Keratinocyte (primary cell): ENCODE measurements around the gene EPAS1. TPM values are rescaled to one million over a fixed set of nuclear protein-coding genes. Genes with fewer than 3 reads are reported as not detected.

Experiments
- DNase-seq: peaks from one replicate; pipeline ENCODE4 v3.0.0-alpha.2; 2011; ENCODE audit warnings: low read depth, missing footprints, low spot score
- FAIRE-seq: peaks from 2 replicates; lab custom pipeline; 2011; peaks lifted over from hg19 to GRCh38; lab: Jason Lieb, UNC
- H2AFZ ChIP-seq: 2 replicates; pipeline ENCODE4 v1.6.0; 2012; ENCODE audit warnings: low read length, control low read depth, inconsistent platforms; ENCODE audit not compliant: control insufficient read depth
- H3K27ac ChIP-seq: 2 replicates; pipeline ENCODE4 v1.5.1; 2011; ENCODE audit warnings: low read length; ENCODE audit not compliant: control insufficient read depth, insufficient read depth
- H3K27me3 ChIP-seq: 3 replicates; pipeline ENCODE4 v1.6.0; 2011; ENCODE audit warnings: low read length; ENCODE audit not compliant: control insufficient read depth, insufficient read depth; ENCODE audit errors: extremely low read depth
- H3K36me3 ChIP-seq, 2 experiments: 2 replicates in 1 of 2; 3 replicates in 1 of 2; pipeline ENCODE4 v1.5.1; 2011; ENCODE audit warnings: low read length in 2 of 2, mild to moderate bottlenecking in 1 of 2; ENCODE audit not compliant: control insufficient read depth in 2 of 2, insufficient read depth in 2 of 2; ENCODE audit errors: extremely low read depth in 1 of 2
- H3K4me1 ChIP-seq: 3 replicates; pipeline ENCODE4 v1.5.1; 2011; ENCODE audit warnings: low read length; ENCODE audit not compliant: control insufficient read depth, insufficient read depth; ENCODE audit errors: extremely low read depth
- H3K4me2 ChIP-seq: 3 replicates; pipeline ENCODE4 v1.6.0; 2011; ENCODE audit warnings: low read depth, low read length; ENCODE audit not compliant: control insufficient read depth, insufficient read depth; ENCODE audit errors: extremely low read depth
- H3K4me3 ChIP-seq, 3 experiments: fragments of 200-600 bp in 1 of 3; sonication (generic) in 1 of 3; 2 replicates in 2 of 3; 3 replicates in 1 of 3; pipeline ENCODE4 v1.5.1; 2011 to 2016; ENCODE audit warnings: low read length in 3 of 3, mild to moderate bottlenecking in 3 of 3, control low read depth in 2 of 3, inconsistent platforms in 1 of 3, low read depth in 1 of 3, mixed read lengths in 1 of 3, mixed run types in 1 of 3, moderate library complexity in 1 of 3; ENCODE audit not compliant: control insufficient read depth in 2 of 3, insufficient read depth in 2 of 3; ENCODE audit errors: extremely low read depth in 1 of 3
- H3K79me2 ChIP-seq: 2 replicates; pipeline ENCODE4 v1.6.0; 2012; ENCODE audit warnings: low read length; ENCODE audit not compliant: control insufficient read depth, insufficient read depth
- H3K9ac ChIP-seq: 3 replicates; pipeline ENCODE4 v1.6.0; 2011; ENCODE audit warnings: low read length; ENCODE audit not compliant: control insufficient read depth, insufficient read depth; ENCODE audit errors: extremely low read depth
- H3K9me1 ChIP-seq: 3 replicates; pipeline ENCODE4 v1.6.0; 2011; ENCODE audit warnings: low read length; ENCODE audit not compliant: control insufficient read depth, insufficient read depth; ENCODE audit errors: extremely low read depth
- H3K9me3 ChIP-seq: 2 replicates; pipeline ENCODE4 v1.5.1; 2012; ENCODE audit warnings: low read depth, low read length; ENCODE audit not compliant: control insufficient read depth
- H4K20me1 ChIP-seq: 3 replicates; pipeline ENCODE4 v1.6.0; 2011; ENCODE audit warnings: low read length; ENCODE audit not compliant: control insufficient read depth, insufficient read depth; ENCODE audit errors: extremely low read depth
- CTCF ChIP-seq, 3 experiments: IDR thresholded peaks in 1 of 3; conservative IDR thresholded peaks in 1 of 3; optimal IDR thresholded peaks in 1 of 3; 2 replicates in 2 of 3; 3 replicates in 1 of 3; pipeline versions ENCODE3 to v1.5.1; 2011; ENCODE audit warnings: low read length in 3 of 3, mild to moderate bottlenecking in 3 of 3, moderate library complexity in 2 of 3, control low read depth in 1 of 3, inconsistent platforms in 1 of 3; ENCODE audit not compliant: insufficient read depth in 2 of 3; ENCODE audit errors: extremely low read depth in 1 of 3
- EZH2 ChIP-seq: IDR thresholded peaks from one replicate; pipeline ENCODE4 v1.6.1; 2012; ENCODE audit warnings: inconsistent platforms, mild to moderate bottlenecking, low read length, moderate library complexity
- dilution Hi-C: fragments of 300-500 bp; cut with MboI; formaldehyde crosslinking; loops from one replicate; pipeline ENCODE4 v1.7.0; 2020; ENCODE audit warnings: low sequenced_read_pairs; ENCODE audit not compliant: extremely low pct_ligation_motif_present
- polyA plus RNA-seq, 5 experiments: library from polyadenylated mRNA; depleted of rRNA in 3 of 5; stranded (reverse) in 3 of 5; stranded (forward) in 1 of 5; unstranded in 1 of 5; fragments of >200 nt; gene quantifications; 1 replicate in 1 of 5; 2 replicates in 3 of 5; 3 replicates in 1 of 5; pipeline versions ENCODE4 v1.2.1 to v1.2.3, GENCODE V29; 2011 to 2012; ENCODE audit warnings: missing spikeins in 2 of 5, low read depth in 1 of 5, low replicate concordance in 1 of 5

EPAS1 gene
- polyA plus RNA-seq, 1 donor (not counting 4 experiments of a cell fraction or from before 2014, with no cell fraction given) = 96.7 TPM

DNA sequence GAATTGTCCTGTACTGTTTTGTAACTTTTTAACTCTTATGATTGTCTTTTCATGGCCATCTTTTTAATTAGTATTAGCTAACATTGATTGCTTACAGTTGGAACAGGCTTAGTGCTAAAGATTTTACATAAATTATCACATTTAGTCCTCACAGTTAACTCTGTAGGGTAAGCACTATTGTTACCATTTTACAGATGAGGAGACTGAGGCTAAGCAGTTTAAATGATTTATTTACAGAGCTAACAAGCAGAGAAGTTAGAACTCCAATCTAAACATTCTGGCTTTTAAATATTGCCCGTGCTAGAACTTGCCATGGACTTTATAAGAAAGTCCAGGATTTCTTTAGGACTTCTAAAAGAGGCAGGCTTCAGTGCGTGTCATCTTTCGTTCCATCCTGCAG lies 48.6 kb downstream of the EPAS1 start:
- Histone ChIP-seq H3K9me3 (no peaks in the 10 kb centered on the region), H4K20me1 (no peaks in the 10 kb centered on the region), H3K4me3 (no peak overlapping the region), H2AFZ (no peak overlapping the region), H3K9ac (no peak overlapping the region), H3K4me1 (no peaks in the 10 kb centered on the region), H3K27ac (no peak overlapping the region), H3K27me3 (no peaks in the 10 kb centered on the region), H3K4me2 (no peak overlapping the region), H3K79me2 (peaks cover 37% of the 10 kb centered on the region), H3K9me1 (no peaks in the 10 kb centered on the region), H3K36me3 (peaks cover 19 to 35% of the 10 kb centered on the region in 2 experiments)
- no peak for TF ChIP-seq EZH2
- no peak for TF ChIP-seq CTCF (optimal IDR thresholded peaks at IDR 0.05 in 1 of 3, IDR thresholded peaks at IDR 0.05 in 1 of 3, conservative IDR thresholded peaks at IDR 0.05 in 1 of 3; ENCODE audit: extremely low read depth in 1 of 3, insufficient read depth in 2 of 3, low read length in 3 of 3)
- no peak for DNase-seq
- dilution Hi-C loops = no loop called here
- FAIRE-seq = no peak

DNA sequence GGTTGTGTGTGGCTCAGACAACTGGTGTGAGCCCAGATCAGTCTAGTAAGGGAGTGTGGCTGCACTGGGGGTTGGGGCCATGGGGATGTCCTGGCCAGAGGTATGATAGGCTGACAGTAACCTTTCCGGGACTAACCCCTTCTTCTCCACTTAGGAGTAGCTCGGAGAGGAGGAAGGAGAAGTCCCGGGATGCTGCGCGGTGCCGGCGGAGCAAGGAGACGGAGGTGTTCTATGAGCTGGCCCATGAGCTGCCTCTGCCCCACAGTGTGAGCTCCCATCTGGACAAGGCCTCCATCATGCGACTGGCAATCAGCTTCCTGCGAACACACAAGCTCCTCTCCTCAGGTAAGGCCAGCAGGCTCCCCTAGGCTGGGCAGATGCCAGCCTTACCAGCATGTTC lies 49.5 kb downstream of the EPAS1 start:
- Histone ChIP-seq H3K27me3 (no peaks in the 10 kb centered on the region), H2AFZ (no peak overlapping the region), H3K27ac (no peak overlapping the region), H3K9me1 (no peaks in the 10 kb centered on the region), H3K36me3 (peaks cover 26 to 41% of the 10 kb centered on the region in 2 experiments), H4K20me1 (no peaks in the 10 kb centered on the region), H3K4me1 (no peaks in the 10 kb centered on the region), H3K4me2 (no peak overlapping the region), H3K4me3 (no peak overlapping the region), H3K9ac (no peak overlapping the region), H3K79me2 (peaks cover 30% of the 10 kb centered on the region), H3K9me3 (no peaks in the 10 kb centered on the region)
- FAIRE-seq (no peak), DNase-seq (no peak)
- TF ChIP-seq EZH2 (no peak), CTCF (optimal IDR thresholded peaks at IDR 0.05 in 1 of 3, IDR thresholded peaks at IDR 0.05 in 1 of 3, conservative IDR thresholded peaks at IDR 0.05 in 1 of 3; ENCODE audit: extremely low read depth in 1 of 3, insufficient read depth in 2 of 3, low read length in 3 of 3) (no peak)
- dilution Hi-C loops = no loop called here
